H9 (cell line): ENCODE data around the gene GSE1. TPM values are rescaled to one million over a fixed set of nuclear protein-coding genes. Genes with fewer than 3 reads are reported as not detected.

Source experiments
- DNase-seq: peaks from one replicate; pipeline ENCODE4 v3.0.0-alpha.2; 2017
- H2AFZ ChIP-seq: one replicate; pipeline ENCODE4 v1.6.1; 2013; ENCODE audit warnings: mild to moderate bottlenecking, low read length, control low read depth, moderate library complexity
- H2AK5ac ChIP-seq: 2 replicates; pipeline ENCODE4 v1.6.1; 2013; ENCODE audit warnings: low read length, control low read depth, mixed read lengths; ENCODE audit not compliant: insufficient read length
- H2BK120ac ChIP-seq: one replicate; pipeline ENCODE4 v1.6.1; 2013; ENCODE audit warnings: low read depth, mild to moderate bottlenecking, low read length, control low read depth, inconsistent platforms; ENCODE audit not compliant: poor library complexity, severe bottlenecking
- H2BK12ac ChIP-seq: 2 replicates; pipeline ENCODE4 v1.6.1; 2013; ENCODE audit warnings: low read length, control low read depth, mixed read lengths, low read depth; ENCODE audit not compliant: insufficient read length
- H2BK15ac ChIP-seq: 2 replicates; pipeline ENCODE4 v1.6.1; 2013; ENCODE audit warnings: low read depth, low read length, control low read depth
- H2BK20ac ChIP-seq: one replicate; pipeline ENCODE4 v1.6.1; 2013; ENCODE audit warnings: low read depth, mild to moderate bottlenecking, low read length, control low read depth, inconsistent platforms; ENCODE audit not compliant: poor library complexity, severe bottlenecking
- H2BK5ac ChIP-seq: 2 replicates; pipeline ENCODE4 v1.6.1; 2013; ENCODE audit warnings: low read length, control low read depth, mixed read lengths; ENCODE audit not compliant: insufficient read length
- H3K14ac ChIP-seq: 2 replicates; pipeline ENCODE4 v1.6.1; 2013; ENCODE audit warnings: low read length, control low read depth; ENCODE audit not compliant: insufficient read depth
- H3K18ac ChIP-seq: 2 replicates; pipeline ENCODE4 v1.6.1; 2013; ENCODE audit warnings: low read depth, mild to moderate bottlenecking, mixed read lengths, low read length, control low read depth; ENCODE audit not compliant: insufficient read length
- H3K23ac ChIP-seq: 2 replicates; pipeline ENCODE4 v1.6.1; 2013; ENCODE audit warnings: low read length, control low read depth, mixed read lengths, low read depth; ENCODE audit not compliant: insufficient read length
- H3K23me2 ChIP-seq: 2 replicates; pipeline ENCODE4 v1.6.1; 2013; ENCODE audit warnings: low read depth, mild to moderate bottlenecking, mixed read lengths, low read length, control low read depth; ENCODE audit not compliant: insufficient read length, poor library complexity, severe bottlenecking
- H3K27ac ChIP-seq: 2 replicates; pipeline ENCODE4 v1.5.1; 2013; ENCODE audit warnings: low read length, control low read depth, mixed read lengths, low read depth; ENCODE audit not compliant: insufficient read length
- H3K27me3 ChIP-seq: 2 replicates; pipeline ENCODE4 v1.6.1; 2013; ENCODE audit warnings: low read length, control low read depth, inconsistent platforms; ENCODE audit not compliant: insufficient read depth
- H3K4ac ChIP-seq: 2 replicates; pipeline ENCODE4 v1.6.1; 2013; ENCODE audit warnings: low read depth, mild to moderate bottlenecking, control low read depth, inconsistent platforms, low read length, moderate library complexity
- H3K4me1 ChIP-seq: 2 replicates; pipeline ENCODE4 v1.6.1; 2013; ENCODE audit warnings: low read length, control low read depth, inconsistent platforms; ENCODE audit not compliant: insufficient read depth
- H3K4me2 ChIP-seq: 2 replicates; pipeline ENCODE4 v1.6.1; 2013; ENCODE audit warnings: low read length, control low read depth, mixed read lengths; ENCODE audit not compliant: insufficient read length, insufficient read depth
- H3K56ac ChIP-seq: 2 replicates; pipeline ENCODE4 v1.6.1; 2013; ENCODE audit warnings: low read depth, mild to moderate bottlenecking, mixed read lengths, low read length, control low read depth; ENCODE audit not compliant: insufficient read length
- H3K79me1 ChIP-seq: 2 replicates; pipeline ENCODE4 v1.6.1; 2013; ENCODE audit warnings: low read depth, mild to moderate bottlenecking, moderate library complexity, low read length, control low read depth, inconsistent platforms; ENCODE audit not compliant: insufficient read depth, poor library complexity, severe bottlenecking
- H3K79me2 ChIP-seq: 2 replicates; pipeline ENCODE4 v1.6.1; 2013; ENCODE audit warnings: low read length, control low read depth, inconsistent platforms; ENCODE audit not compliant: insufficient read depth
- H3K9ac ChIP-seq: 2 replicates; pipeline ENCODE4 v1.6.1; 2013; ENCODE audit warnings: low read length, control low read depth, mixed read lengths; ENCODE audit not compliant: insufficient read length; ENCODE audit errors: extremely low read depth
- H3K9me3 ChIP-seq: one replicate; pipeline ENCODE4 v1.6.1; 2013; ENCODE audit warnings: low read depth, low read length, inconsistent platforms; ENCODE audit not compliant: control insufficient read depth
- H3T11ph ChIP-seq: one replicate; pipeline ENCODE4 v1.6.1; 2013; ENCODE audit warnings: mild to moderate bottlenecking, low read length, control low read depth, inconsistent platforms
- H4K20me1 ChIP-seq: one replicate; pipeline ENCODE4 v1.6.1; 2013; ENCODE audit not compliant: control insufficient read depth, insufficient read length, insufficient read depth
- H4K5ac ChIP-seq: 2 replicates; pipeline ENCODE4 v1.6.1; 2013; ENCODE audit warnings: low read depth, mild to moderate bottlenecking, mixed read lengths, low read length, control low read depth; ENCODE audit not compliant: insufficient read length
- H4K8ac ChIP-seq: replicated peaks from 2 replicates; pipeline ENCODE4 v1.6.1; 2013; ENCODE audit warnings: low read length, control low read depth, mixed read lengths, low read depth; ENCODE audit not compliant: insufficient read length
- H4K91ac ChIP-seq: 2 replicates; pipeline ENCODE4 v1.6.1; 2013; ENCODE audit warnings: low read depth, mild to moderate bottlenecking, moderate library complexity, mixed read lengths, low read length, control low read depth; ENCODE audit not compliant: insufficient read length
- H3K27ac Mint-ChIP-seq, 3 experiments: 2 replicates in 2 of 3; 3 replicates in 1 of 3; pipeline ENCODE4 v1.8.0; 2020 to 2021; ENCODE audit warnings: mixed read lengths in 3 of 3, mild to moderate bottlenecking in 1 of 3, moderate library complexity in 1 of 3
- H3K27me3 Mint-ChIP-seq: 2 replicates; pipeline ENCODE4 v1.8.0; 2021; ENCODE audit warnings: low read depth, mild to moderate bottlenecking, moderate library complexity, mixed read lengths
- H3K36me3 Mint-ChIP-seq, 3 experiments: 2 replicates in 2 of 3; 3 replicates in 1 of 3; pipeline ENCODE4 v1.8.0; 2020 to 2021; ENCODE audit warnings: low read depth in 3 of 3, mixed read lengths in 3 of 3; ENCODE audit not compliant: insufficient read depth in 1 of 3
- H3K4me1 Mint-ChIP-seq, 2 experiments: 2 replicates each; pipeline ENCODE4 v1.8.0; 2020; ENCODE audit warnings: mixed read lengths in 2 of 2
- H3K4me3 Mint-ChIP-seq, 2 experiments: 2 replicates in 1 of 2; 3 replicates in 1 of 2; pipeline ENCODE4 v1.8.0; 2020 to 2021; ENCODE audit warnings: mild to moderate bottlenecking in 2 of 2, mixed read lengths in 2 of 2, moderate library complexity in 1 of 2
- H3K9me3 Mint-ChIP-seq, 2 experiments: 2 replicates in 1 of 2; 3 replicates in 1 of 2; pipeline ENCODE4 v1.8.0; 2020; ENCODE audit warnings: mild to moderate bottlenecking in 2 of 2, mixed read lengths in 2 of 2, moderate library complexity in 1 of 2
- CTCF ChIP-seq: fragments of 200-600 bp; sonication (generic); conservative IDR thresholded peaks from 3 replicates; pipeline ENCODE4 v1.8.0; 2021; ENCODE audit warnings: antibody characterized with exemption, mild to moderate bottlenecking
- WGBS: extraction: QIAGEN DNeasy Blood & Tissue Kit; methylation state at CpG from one replicate; pipeline ENCODE4 v1.1.7; 2013; ENCODE audit warnings: missing lambda C conversion rate, low lambda C conversion rate, mixed read lengths; ENCODE audit not compliant: insufficient read length; ENCODE audit errors: extremely low coverage; 5-methylcytosine and 5-hydroxymethylcytosine counted together
- total RNA-seq: library from RNA; stranded (reverse); gene quantifications from 2 replicates; pipeline ENCODE4 v1.2.1, GENCODE V29; 2021

The GSE1 gene
- total RNA-seq, 1 experiment from 2014 or later: 125 TPM

GRCh38 chr16:85598141-85598540 is 15.0 kb upstream of the GSE1 start:
- Histone ChIP-seq H3K79me1 (no peaks in the 10 kb centered on the region), H2AFZ (no peak overlapping the region), H3K23me2 (no peaks in the 10 kb centered on the region), H3K23ac (no peak overlapping the region), H3K4ac (no peak overlapping the region), H3K9ac (no peak overlapping the region), H3K27ac (no peak overlapping the region), H4K5ac (no peak overlapping the region), H2BK5ac (no peak overlapping the region), H3K9me3 (no peaks in the 10 kb centered on the region), H2BK120ac (no peak overlapping the region), H3K18ac (no peak overlapping the region), H3K56ac (no peak overlapping the region), H2BK15ac (no peak overlapping the region), H2AK5ac (no peak overlapping the region), H3T11ph (no peak overlapping the region), H2BK20ac (no peak overlapping the region), H3K27me3 (no peaks in the 10 kb centered on the region), H3K14ac (no peak overlapping the region), H4K91ac (no peak overlapping the region), H3K4me1 (peaks cover 10% of the 10 kb centered on the region; the same call in 1 of the 2 replicates), H4K8ac (no peak overlapping the region), H2BK12ac (no peak overlapping the region), H3K4me2 (no peak overlapping the region), H4K20me1 (no peaks in the 10 kb centered on the region), H3K79me2 (no peaks in the 10 kb centered on the region)
- TF ChIP-seq CTCF: no peak
- DNase-seq: no peak
- no peak overlapping the region for H3K27ac Mint-ChIP-seq
- no peaks in the 10 kb centered on the region; a peak in 1 of 5 replicates for H3K9me3 Mint-ChIP-seq
- no peak overlapping the region for H3K4me3 Mint-ChIP-seq
- no peaks in the 10 kb centered on the region; the same call in 1 of the 2 replicates for H3K27me3 Mint-ChIP-seq
- peaks cover 52 to 57% of the 10 kb centered on the region in 2 experiments for H3K4me1 Mint-ChIP-seq
- H3K36me3 Mint-ChIP-seq: peaks cover 0 to 7% (median 1%) of the 10 kb centered on the region in 3 experiments; a peak in 2 of 7 replicates
- no CpG with 5 or more reads among the region's 8 CpGs for WGBS
